ENCODE data around the gene DOK7. TPM values are rescaled to one million over a fixed set of nuclear protein-coding genes. Genes with fewer than 3 reads are reported as not detected.

DOK7 gene
- total RNA-seq, 1 donor from 2014 or later, result 33.5 TPM

DNA sequence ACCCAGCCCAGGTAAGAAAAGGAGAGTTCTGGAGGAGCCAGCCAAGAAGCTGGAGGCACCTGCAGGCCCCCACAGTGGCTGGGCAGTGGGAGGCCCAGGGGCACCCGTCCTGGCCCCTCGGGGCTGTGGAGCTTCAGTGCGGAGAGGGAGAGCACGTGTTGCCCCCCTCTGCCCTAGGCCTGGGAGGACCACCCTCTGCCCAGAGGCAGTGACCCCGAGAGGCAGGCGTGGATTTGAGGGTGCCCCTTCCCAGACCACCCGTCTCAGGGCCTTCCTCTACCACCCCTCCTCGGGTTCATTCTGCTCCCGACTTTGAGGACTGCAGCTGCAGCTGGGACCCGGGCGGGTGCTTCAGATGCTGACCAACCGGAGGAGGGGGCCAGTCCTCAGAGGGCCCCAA lies 33.5 kb upstream of the DOK7 start:
- no peak overlapping the region for H3K27ac ChIP-seq
- no peaks in the 10 kb centered on the region for H3K27me3 ChIP-seq
- H3K4me1 ChIP-seq, result no peaks in the 10 kb centered on the region
- TF ChIP-seq, protein P1, sequence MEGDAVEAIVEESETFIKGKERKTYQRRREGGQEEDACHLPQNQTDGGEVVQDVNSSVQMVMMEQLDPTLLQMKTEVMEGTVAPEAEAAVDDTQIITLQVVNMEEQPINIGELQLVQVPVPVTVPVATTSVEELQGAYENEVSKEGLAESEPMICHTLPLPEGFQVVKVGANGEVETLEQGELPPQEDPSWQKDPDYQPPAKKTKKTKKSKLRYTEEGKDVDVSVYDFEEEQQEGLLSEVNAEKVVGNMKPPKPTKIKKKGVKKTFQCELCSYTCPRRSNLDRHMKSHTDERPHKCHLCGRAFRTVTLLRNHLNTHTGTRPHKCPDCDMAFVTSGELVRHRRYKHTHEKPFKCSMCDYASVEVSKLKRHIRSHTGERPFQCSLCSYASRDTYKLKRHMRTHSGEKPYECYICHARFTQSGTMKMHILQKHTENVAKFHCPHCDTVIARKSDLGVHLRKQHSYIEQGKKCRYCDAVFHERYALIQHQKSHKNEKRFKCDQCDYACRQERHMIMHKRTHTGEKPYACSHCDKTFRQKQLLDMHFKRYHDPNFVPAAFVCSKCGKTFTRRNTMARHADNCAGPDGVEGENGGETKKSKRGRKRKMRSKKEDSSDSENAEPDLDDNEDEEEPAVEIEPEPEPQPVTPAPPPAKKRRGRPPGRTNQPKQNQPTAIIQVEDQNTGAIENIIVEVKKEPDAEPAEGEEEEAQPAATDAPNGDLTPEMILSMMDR (IDR thresholded peaks at IDR 0.05), result no peak
- H3K9me3 ChIP-seq, result no peaks in the 10 kb centered on the region
- H3K4me3 ChIP-seq, result no peak overlapping the region
- H3K36me3 ChIP-seq, result peaks cover 0 to 12% of the 10 kb centered on the region in 2 donors
- DNase-seq (ENCODE audit: low spot score in 2 of 2), result no peak
- intact Hi-C loops (cut with DNase I), result no loop called here

DNA sequence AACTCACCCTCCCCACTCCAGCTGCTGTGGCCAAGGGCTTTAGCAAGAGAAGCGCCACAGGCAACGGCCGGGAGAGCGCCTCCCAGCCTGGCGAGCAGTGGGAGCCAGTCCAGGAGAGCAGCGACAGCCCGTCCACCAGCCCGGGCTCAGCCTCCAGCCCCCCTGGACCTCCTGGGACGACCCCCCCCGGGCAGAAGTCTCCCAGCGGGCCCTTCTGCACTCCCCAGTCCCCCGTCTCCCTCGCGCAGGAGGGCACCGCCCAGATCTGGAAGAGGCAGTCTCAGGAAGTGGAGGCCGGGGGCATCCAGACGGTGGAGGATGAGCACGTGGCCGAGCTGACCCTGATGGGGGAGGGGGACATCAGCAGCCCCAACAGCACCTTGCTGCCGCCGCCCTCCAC lies 32.6 kb upstream of the DOK7 start:
- Histone ChIP-seq H3K27ac (no peak overlapping the region), H3K9me3 (no peaks in the 10 kb centered on the region), H3K4me1 (no peaks in the 10 kb centered on the region), H3K27me3 (no peaks in the 10 kb centered on the region), H3K4me3 (no peak overlapping the region), H3K36me3 (peaks cover 0 to 12% of the 10 kb centered on the region in 2 donors)
- intact Hi-C loops (cut with DNase I), result no loop called here
- DNase-seq (ENCODE audit: low spot score in 2 of 2), result no peak
- TF ChIP-seq, protein P1 (IDR thresholded peaks at IDR 0.05), result no peak

DNA sequence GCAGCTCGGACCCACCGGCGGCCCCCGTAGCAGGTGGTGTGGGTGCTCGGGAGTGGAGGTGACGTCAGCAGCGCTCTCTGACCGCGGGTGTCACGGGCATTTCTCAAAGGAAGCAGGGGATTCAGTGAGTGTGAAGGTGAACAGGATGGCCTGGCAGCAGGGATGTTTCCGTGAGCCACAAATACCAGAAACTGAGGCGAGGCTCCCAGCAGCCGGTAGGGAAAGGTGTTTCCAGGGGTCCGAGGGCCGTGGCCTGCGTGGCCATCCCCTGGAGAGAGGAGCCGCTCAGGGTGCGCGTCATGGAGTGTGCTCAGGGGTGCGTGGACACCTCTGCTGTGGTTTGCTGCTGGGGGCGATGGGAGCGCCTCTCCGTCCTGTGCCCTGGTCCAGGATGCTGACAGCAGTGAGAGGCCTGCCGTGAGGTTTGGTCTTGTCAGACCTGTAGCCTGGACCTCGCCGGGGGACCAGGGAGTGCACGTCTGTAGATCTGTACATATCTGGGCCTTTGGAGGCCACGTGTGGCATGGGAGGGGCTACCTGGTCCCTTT lies 31.6 kb upstream of the DOK7 start:
- intact Hi-C loops (cut with DNase I), result no loop called here
- peaks cover 0 to 12% of the 10 kb centered on the region in 2 donors for H3K36me3 ChIP-seq

GRCh38 chr4:3432381-3432790 lies 30.7 kb upstream of the DOK7 start:
- Histone ChIP-seq H3K27ac (no peak overlapping the region), H3K27me3 (no peaks in the 10 kb centered on the region), H3K4me1 (peaks cover 0 to 7% of the 10 kb centered on the region in 2 donors), H3K9me3 (no peaks in the 10 kb centered on the region), H3K36me3 (peaks cover 0 to 12% of the 10 kb centered on the region in 2 donors), H3K4me3 (no peak overlapping the region)
- no peak for DNase-seq (ENCODE audit: low spot score in 2 of 2)
- intact Hi-C loops (cut with DNase I), result no loop called here
- TF ChIP-seq, protein P1 (IDR thresholded peaks at IDR 0.05), result no peak

More for the DNA sequence above, 31.6 kb upstream of the DOK7 start:
- no peaks in the 10 kb centered on the region for H3K27me3 ChIP-seq
- DNase-seq (ENCODE audit: low spot score in 2 of 2), result no peak
- TF ChIP-seq, protein P1 (IDR thresholded peaks at IDR 0.05), result no peak
- no peaks in the 10 kb centered on the region for H3K4me1 ChIP-seq
- H3K27ac ChIP-seq, result no peak overlapping the region
- H3K9me3 ChIP-seq, result no peaks in the 10 kb centered on the region
- no peak overlapping the region for H3K4me3 ChIP-seq

DNA sequence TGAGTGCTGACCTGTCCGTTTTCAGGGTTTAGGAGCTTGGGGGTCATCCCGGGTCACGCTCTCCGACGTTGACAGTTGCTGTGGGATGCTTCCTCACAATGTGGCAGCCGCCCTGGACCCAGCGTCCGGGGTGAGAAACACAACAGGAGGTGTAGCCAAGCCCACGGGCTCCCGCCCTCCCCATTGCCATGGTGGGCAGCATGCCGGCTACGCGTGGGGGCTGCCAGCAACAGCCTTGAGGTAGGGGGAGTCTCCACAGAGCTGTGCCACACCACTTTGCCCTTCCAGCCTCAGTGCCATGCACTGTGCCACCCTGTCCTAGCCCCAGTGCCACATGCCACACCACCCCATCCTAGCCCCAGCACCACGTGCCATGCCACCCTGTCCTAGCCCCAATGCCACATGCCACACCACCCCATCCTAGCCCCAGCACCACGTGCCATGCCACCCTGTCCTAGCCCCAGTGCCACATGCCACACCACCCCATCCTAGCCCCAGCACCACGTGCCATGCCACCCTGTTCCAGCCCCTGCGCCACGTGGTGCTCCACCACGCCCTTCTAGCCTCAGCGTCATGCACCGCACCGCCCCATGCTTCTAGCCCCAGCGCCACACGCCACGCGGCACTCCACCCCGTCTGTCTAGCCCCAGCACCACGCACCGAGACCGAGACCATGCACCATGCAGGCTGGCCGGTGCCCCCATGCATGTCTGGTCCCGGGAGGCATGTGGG lies 29.8 kb upstream of the DOK7 start:
- no peaks in the 10 kb centered on the region for H3K9me3 ChIP-seq
- DNase-seq (ENCODE audit: low spot score in 2 of 2), result no peak
- no peak overlapping the region for H3K27ac ChIP-seq
- peaks cover 0 to 7% of the 10 kb centered on the region in 2 donors for H3K4me1 ChIP-seq
- no peak overlapping the region for H3K4me3 ChIP-seq
- intact Hi-C loops (cut with DNase I), result no loop called here
- H3K27me3 ChIP-seq, result no peaks in the 10 kb centered on the region
- peaks cover 0 to 12% of the 10 kb centered on the region in 2 donors for H3K36me3 ChIP-seq
- TF ChIP-seq, protein P1 (IDR thresholded peaks at IDR 0.05), result no peak

Measured in ascending aorta (tissue), 2 donors.